Activated CD4-positive, alpha-beta T cell treated with anti-CD3 and anti-CD28 coated beads, Interleukin-2, amount 50 U/mL, for 24 hours (primary cell): ENCODE results near the gene SUPT5H.

Source experiments
- DNase-seq, 2 donors: peaks; one replicate each; pipeline ENCODE4 v3.0.0-alpha.2; 2020; ENCODE audit warnings: low read depth in 1 of 2, low spot score in 1 of 2

Gene SUPT5H

DNA sequence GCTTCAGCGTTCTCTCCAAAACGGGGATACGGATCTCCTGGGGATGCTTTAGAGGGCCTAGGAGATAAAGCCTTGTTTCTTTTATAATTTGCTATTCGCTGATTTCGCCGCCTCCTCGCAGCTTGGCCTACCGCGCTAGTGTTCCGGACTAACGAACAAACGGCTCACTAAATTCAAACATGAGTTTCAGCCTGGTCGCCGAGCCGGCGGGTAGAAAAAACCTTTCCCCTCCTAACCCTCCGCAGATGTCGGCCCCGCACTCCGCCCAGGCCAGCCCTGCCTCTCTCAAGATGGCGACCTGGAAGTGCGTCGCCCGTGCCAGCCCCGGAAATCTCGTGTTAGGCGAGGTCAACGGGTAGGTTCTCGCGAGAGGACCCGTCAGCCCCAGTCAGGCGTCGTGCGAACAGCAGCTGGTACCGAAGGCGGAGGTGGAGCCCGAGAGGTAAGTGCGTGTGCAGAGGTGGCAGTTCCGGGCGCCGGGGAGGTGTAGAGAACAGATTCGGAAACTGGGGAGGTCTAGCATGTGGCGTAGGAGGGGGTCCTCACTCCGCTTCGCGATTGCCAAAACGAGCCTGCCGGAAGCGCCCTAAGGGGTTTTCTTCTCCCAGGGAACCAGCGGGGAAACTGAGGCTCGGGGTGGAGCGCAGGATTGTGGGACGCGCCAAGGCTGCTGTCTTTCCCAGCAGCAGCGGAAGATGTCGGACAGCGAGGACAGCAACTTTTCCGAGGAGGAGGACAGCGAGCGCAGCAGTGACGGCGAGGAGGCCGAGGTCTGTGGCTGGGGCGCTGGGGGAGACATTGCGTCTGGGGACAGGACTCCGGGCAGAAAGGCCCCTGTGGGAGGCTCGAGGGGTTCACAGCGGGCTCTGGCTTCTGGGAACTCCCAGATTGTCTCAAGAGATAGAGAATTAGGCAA is at the start of gene SUPT5H:
TSS of gene SUPT5H (plus strand) at position 387 of the 916 bp plus-strand sequence. CDS start at position 696, 309 bp downstream.
- DNase-seq: peak; percentile 89 to 97

DNA sequence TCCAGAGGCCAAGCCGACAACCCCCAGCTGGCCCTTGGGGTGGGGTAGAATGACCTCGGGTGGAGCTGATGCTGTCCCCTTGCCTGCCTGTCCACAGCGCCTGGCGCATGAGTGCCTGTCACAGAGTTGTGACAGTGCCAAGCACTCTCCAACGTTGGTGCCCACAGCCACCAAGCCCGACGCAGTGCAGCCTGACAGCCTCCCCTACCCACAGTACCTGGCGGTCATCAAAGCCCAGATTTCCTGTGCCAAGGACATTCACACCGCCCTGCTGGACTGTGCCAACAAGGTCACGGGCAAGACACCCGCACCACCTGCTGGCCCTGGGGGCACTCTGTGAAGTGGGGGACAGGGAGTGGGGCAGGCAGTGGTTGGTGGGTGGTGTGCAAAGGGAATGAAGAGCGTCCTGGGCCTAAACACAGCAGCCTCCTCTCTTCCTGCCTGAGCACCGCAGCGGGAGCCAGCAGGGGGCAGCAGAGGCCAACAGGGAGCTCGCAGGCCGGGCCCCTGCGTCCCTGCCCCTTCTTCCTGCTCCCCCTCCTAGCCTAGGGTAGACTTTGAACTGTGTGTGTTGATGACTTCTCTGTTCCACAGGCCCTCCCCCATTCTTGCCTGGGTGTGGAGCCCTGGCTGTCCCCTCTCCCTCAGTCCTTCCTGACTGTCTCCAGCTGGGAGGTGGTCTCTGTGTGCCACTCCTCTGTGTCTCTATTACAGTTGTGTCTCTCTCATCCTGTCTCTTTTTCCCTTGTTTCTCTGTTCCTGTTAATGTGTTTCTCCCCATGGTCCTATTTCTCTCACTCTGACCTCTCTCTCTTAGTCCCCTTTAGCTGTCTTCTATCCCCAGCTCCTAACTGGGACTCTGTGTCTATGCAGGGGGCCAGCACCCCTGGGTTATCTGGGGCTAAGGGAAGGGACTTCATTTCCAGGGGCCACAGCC is 47.8 kb upstream of the SUPT5H start:
- DNase-seq: peak; percentile 91 to 92

DNA sequence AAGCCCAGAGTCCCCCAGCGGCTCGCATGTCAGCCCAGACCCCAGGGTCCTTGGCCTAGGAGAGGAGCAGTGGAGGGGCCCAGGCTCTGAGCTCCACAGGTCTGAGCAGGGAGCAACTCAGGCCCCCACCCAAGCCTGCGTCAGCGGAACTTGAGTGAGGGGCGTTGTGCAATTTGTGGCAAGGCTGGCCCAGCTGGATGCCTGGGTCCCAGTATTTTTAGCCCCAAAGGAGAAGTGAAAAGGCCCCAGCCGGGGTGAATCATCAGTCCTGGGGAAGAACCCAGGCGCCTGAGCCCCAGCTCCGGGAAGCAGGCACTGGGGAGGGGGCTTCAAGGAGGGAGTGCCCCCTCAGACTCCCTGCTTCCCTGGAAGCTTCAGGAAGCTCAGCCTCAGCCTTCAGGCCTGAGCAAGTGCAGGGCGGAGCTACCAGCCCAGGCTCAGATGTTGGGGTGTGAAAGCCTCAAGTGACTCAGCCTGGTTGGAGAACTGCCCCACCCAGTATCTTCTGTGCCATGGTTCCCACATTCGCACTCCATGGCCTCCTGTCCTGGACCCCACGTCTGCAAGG is 47.0 kb upstream of the SUPT5H start:
- DNase-seq: peak in 1 of 2 donors; percentile 59

DNA sequence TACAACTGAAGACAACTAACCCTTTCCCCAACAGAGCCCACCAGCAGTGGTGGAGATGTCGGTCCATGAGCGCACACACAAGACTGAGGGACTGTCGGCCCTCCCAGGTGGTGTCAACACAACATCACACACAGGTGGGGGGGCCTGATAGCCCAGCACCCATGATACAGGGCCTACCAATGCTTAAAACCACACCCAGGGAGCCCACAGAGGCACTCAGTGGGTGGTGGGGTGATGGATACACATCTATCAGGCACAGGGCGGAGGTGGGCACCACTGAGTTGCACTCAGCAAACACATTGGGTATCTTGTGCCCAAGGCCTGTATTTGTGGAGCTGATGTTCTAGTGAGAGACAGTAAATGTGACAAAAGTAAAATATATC is 45.7 kb upstream of the SUPT5H start:
- no peak for DNase-seq

DNA sequence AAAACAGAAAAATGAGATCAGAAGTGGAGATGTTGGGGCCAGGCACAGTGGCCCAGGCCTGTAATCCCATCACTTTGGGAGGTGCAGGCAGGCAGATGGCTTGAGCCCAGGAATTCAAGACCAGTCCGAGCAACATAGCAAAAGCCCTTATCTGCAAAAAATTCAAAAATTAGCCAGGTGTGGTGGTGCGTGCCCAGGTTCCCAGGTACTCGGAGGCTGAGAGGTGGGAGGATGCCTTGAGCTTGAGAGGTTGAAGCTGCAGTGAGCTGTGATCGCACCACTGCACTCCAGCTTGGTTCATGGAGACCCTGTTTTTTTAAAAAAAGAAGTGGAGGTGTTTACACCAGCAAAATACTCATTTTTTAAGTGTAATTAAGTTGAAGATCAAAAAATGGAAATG is 45.3 kb upstream of the SUPT5H start:
- no peak for DNase-seq

DNA sequence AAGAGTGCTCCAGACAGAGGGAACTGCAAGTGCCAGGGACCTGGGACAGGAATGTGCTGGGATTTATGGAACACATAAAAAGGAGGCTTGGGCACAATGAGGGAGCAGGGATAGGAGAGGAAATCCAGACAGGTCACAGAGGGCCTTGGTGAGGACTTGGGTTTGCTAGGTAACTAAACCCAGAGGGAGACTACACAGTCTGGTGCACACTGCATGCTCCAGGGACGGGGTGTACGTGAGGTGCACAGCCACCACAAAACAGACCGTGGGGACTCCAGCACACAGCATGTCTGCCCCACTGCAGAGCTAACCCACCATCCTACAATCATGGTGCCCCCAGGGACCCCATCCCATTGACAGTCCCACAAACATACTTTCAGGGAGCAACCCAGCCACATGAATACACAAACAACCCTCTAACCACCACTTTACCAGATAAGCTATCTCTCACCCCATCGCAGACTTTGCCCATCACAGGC is 44.3 kb upstream of the SUPT5H start:
- no peak for DNase-seq

DNA sequence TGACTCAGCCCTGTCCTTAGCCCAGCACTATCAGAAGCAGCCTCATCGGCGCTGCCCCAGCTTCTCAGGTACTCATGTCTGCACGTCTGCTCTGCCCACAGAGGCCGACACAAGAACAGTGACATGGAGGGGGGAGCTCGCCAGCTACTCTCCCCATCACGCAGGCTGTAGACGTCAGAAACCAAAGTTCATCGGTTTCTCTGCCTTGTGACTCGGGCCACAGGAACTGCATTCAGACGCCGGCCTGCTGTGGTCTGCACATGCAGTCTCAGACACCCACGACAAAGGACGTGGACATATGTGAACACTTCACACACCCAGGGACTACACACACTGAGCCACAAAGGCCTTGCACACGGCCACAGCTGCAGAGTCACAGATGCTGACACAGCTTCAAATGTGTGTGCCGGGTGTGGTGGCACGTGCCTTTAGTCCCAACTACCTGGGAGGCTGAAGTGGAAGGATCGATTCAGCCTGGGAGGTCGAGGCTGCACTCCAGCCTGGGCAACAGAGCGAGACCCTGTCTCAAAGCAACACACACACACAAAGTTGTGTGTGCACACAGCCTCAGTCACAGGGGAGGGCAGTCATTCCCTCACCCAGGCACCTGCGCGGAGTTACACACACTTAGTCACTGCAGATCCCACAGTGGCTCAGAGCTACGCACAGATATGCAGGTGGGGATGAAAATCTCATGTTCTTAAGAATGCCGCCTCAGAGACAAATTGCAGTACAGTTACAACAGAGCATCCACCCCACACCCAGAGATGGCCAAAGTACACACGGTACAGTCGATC is 43.6 kb upstream of the SUPT5H start:
- DNase-seq: peak in 1 of 2 donors; percentile 69

DNA sequence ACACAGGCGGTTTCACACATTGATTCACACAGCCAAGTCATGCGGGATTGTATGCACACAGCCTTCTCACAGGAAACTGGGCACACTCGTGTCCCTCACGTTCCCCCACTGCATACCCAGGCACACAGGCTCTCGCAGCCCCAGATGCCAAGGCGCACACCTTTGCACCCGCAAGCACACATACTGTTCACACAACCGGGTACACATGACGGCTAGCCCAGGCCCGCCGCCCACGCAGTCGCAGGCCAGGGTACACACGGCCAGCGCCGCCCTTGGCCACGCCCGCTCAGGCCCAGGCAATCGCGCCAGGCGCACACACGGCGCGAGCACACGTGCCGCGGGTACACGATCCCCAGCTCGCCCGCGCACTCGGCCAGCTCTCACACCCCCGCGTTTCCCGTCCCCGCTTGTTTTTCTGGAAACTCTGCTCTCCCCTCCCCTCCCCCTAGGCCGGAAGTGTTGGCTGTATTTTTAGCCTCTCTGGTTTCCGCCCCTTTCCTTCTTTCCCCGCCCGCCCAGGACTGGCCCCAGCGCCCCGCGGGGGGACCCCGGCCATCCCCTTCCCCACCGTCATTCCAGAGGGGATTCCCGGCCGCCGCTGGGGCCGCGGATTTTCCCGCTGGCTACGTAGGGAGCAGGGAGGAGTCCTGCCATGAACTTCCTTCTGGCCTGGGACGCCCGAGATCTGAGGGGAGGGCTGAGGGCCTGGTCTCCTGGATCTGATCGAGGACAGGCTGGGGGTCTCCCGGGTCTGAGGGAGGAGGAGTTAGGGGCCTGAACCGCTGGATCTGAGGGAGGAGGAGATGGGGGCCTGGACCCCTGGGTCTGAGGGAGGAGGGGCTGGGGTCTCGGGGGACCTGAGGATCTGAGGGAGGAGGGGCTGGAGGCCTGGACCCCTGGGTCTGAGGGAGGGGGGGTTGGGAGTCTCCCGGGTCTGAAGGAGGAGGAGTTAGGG is 42.8 kb upstream of the SUPT5H start:
- DNase-seq: peak in 1 of 2 donors; percentile 82

DNA sequence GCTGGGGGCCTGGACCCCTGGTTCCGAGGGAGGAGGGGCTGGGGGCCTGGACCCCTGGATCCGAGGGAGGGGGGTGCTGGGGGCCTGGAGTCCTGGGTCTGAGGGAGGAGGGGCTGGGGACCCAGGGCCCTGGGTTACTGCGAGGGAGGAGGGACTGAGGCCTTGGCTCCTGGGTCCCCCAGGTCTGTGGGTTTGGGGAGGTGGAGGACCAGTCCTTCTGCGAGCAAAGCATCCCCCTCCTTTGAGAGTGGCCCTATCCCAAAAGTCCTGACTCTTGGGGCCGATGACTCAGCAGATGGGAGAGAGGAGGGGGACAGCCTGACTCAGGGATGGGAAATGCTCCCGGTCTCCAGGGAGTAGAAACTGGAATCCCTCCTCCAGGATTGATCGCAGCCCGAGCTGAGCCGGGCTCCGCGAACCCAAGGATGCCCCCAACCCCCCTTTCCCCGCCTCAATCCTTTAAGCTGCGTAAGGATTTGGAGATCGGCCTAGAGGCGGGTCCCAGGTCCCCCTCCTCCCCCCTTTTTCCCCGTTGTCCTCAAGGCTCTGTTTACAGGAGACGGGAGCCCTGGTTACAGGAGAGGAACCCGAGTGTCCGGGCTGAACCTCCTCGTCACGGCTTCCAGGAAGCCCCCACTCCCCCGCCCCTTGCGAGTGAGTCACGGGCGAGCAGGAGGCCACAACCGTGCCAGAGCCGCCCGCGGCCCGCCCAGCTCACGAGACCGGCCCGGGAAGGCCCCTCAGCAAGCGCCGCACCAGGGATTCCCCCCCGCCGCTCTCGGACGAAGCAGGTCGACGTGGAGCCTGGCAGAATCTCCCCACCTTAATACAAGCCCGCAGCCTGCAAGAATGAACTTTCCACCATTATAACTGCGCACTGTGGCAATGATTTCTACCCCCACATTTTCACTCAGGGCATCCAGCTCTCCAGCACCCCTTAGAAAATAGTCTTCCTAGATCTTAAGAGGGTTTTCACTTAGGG is 41.8 kb upstream of the SUPT5H start:
- peak; percentile 84 to 93 for DNase-seq

DNA sequence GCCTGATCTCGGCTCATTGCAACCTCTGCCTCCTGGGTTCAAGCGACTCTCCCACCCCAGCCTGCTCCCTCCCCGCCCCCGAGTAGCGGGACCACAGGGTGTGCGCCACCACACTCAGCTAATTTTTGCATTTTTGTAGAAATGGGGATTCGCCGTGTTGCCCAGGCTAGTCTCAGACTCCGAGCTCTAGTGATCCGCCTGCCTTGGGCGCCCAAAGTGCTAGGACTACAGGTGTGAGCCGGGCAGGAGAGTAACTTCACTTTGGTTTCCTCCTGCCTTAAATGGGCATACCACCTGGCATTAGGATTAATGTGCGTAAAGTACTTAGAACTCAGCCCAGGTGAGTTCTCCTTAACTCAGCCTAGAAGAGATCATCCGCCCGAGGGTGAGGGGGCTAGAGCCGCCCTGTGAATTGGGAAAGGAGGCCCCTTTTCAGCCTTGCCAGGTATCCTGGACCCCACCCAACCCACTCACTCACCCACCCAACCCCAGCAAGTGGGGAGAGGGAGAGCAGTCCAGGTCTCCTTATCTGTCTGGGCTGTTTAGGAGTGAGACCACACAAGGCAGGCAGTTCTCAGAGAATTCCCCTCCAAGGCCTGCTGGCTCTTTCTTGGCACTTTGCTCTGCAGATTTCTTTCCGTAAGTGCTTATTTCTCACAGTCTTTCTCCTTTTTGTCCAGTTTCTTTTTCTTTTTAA is 40.0 kb upstream of the SUPT5H start:
- no peak for DNase-seq

DNA sequence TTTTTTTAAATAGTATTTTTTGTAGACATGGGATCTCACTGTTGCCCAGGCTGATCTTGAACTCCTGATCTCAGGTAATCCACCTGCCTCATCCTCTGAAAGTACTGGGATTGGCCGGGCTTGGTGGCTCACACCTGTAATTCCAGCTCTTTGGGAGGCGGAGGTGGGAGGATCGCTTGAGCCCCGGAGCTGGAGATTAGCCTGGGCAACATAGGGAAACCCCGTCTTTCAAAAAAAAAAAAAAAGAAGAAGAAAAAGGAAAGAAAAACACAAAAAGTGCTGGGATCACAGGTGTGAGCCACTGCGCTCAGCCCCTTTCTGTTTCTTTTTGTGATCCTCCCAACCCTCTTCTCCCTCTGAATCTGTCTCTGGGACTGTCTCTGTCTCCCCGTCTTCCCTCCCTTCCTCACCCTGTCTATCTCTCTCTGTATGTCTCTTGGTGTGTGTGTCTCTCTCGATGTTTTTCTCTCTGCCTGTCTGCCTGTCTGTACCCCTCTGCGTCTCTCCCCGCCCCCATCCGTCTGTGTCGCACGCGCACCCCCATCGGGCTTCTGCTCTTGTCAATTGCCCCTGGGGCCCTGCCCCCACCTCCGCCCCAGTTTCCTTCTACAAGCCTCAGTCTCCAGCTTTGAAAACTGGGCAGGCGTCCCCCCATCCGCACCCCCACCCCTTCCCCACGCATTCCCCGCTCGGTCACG is 39.3 kb upstream of the SUPT5H start:
- peak; percentile 65 to 80 for DNase-seq

DNA sequence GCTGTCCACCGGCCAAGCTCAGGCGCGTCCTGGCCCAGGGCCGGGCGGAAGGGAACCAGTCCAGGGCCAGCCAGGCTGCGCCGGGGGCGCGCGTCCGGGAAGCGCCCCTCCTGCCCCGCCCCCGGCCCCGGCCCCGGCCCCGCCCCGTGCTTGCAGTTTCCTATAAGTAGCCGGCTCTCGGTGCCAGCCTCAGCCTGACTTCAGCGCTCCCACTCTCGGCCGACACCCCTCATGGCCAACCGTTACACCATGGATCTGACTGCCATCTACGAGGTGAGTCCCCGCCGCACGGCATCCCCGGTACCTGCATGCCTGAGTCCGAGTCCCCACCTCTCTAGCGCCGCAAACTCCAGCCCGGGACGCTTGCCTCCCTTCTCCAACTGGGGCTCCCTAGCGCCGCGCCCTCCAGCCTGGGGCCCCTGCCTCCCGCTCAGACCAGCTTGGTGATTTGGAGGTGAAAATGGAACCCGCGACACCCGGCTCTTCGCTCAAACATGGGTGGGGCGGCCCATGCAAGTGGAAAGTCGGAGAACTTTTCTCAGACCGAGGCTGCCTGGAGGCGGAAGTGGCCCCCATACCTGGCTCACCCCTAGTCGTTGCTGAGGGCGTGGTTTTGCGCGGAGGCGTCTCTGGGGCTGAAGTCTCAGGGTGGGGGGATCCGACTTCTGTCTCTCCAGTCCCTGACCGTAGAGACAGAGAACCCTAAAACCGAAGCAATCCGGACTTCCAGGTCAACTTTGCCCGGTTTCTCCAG is 38.5 kb upstream of the SUPT5H start, which contains the start of gene ZFP36:
TSS of gene ZFP36 (plus strand) at position 192 of the 754 bp plus-strand sequence. CDS start at position 250, 58 bp downstream.
- peak; percentile 78 to 82 for DNase-seq

DNA sequence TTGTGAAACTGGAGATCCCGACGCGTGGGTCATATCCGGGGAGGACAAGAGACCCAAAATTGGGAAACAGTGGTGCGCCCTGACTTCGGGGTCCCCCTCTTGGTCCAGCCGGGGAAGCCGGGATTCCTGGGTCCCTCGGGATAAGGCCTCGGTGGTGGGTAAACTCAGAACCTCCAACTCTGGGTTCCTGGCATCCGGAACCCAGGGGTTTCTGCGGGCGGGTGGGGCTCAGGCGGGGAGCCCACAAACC is 38.0 kb upstream of the SUPT5H start:
- DNase-seq: no peak

DNA sequence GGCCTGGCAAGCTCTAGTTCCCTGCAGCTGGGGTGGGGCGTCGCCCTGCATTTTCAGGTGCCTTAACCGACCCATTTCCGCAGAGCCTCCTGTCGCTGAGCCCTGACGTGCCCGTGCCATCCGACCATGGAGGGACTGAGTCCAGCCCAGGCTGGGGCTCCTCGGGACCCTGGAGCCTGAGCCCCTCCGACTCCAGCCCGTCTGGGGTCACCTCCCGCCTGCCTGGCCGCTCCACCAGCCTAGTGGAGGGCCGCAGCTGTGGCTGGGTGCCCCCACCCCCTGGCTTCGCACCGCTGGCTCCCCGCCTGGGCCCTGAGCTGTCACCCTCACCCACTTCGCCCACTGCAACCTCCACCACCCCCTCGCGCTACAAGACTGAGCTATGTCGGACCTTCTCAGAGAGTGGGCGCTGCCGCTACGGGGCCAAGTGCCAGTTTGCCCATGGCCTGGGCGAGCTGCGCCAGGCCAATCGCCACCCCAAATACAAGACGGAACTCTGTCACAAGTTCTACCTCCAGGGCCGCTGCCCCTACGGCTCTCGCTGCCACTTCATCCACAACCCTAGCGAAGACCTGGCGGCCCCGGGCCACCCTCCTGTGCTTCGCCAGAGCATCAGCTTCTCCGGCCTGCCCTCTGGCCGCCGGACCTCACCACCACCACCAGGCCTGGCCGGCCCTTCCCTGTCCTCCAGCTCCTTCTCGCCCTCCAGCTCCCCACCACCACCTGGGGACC is 37.6 kb upstream of the SUPT5H start:
- no peak for DNase-seq

DNA sequence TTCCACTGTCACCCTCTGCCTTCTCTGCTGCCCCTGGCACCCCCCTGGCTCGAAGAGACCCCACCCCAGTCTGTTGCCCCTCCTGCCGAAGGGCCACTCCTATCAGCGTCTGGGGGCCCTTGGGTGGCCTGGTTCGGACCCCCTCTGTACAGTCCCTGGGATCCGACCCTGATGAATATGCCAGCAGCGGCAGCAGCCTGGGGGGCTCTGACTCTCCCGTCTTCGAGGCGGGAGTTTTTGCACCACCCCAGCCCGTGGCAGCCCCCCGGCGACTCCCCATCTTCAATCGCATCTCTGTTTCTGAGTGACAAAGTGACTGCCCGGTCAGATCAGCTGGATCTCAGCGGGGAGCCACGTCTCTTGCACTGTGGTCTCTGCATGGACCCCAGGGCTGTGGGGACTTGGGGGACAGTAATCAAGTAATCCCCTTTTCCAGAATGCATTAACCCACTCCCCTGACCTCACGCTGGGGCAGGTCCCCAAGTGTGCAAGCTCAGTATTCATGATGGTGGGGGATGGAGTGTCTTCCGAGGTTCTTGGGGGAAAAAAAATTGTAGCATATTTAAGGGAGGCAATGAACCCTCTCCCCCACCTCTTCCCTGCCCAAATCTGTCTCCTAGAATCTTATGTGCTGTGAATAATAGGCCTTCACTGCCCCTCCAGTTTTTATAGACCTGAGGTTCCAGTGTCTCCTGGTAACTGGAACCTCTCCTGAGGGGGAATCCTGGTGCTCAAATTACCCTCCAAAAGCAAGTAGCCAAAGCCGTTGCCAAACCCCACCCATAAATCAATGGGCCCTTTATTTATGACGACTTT is 36.8 kb upstream of the SUPT5H start:
- no peak for DNase-seq
